MM.1S (cell line): ENCODE measurements around the gene PLEKHA7.

Experiments used
- EZH2 ChIP-seq: fragments of 300-600 bp; sonication (generic); optimal IDR thresholded peaks from 2 replicates; pipeline ENCODE3; 2017; ENCODE audit warnings: low read depth, mild to moderate bottlenecking, antibody characterized with exemption, low read length, mixed read lengths
- EZH2phosphoT487 ChIP-seq: fragments of 300-600 bp; sonication (generic); IDR thresholded peaks from 2 replicates; pipeline ENCODE4 v1.6.1; 2018; ENCODE audit warnings: antibody characterized with exemption, low read length
- TF ChIP-seq, protein P1 (sequence below): fragments of 300-600 bp; sonication (generic); IDR thresholded peaks from 2 replicates; pipeline ENCODE4 v1.5.1; 2016; ENCODE audit warnings: antibody characterized with exemption, low read length, mixed read lengths

- TF ChIP-seq, protein P1, sequence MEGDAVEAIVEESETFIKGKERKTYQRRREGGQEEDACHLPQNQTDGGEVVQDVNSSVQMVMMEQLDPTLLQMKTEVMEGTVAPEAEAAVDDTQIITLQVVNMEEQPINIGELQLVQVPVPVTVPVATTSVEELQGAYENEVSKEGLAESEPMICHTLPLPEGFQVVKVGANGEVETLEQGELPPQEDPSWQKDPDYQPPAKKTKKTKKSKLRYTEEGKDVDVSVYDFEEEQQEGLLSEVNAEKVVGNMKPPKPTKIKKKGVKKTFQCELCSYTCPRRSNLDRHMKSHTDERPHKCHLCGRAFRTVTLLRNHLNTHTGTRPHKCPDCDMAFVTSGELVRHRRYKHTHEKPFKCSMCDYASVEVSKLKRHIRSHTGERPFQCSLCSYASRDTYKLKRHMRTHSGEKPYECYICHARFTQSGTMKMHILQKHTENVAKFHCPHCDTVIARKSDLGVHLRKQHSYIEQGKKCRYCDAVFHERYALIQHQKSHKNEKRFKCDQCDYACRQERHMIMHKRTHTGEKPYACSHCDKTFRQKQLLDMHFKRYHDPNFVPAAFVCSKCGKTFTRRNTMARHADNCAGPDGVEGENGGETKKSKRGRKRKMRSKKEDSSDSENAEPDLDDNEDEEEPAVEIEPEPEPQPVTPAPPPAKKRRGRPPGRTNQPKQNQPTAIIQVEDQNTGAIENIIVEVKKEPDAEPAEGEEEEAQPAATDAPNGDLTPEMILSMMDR: no peak
- no peak for TF ChIP-seq EZH2
- no peak for TF ChIP-seq EZH2phosphoT487
Observed at GRCh38 chr11:16946477-16947282, 67.5 kb downstream of the PLEKHA7 start.
